Mesendoderm (in vitro differentiated cells): ENCODE data around the gene FGD4.
A peak's percentile ranks its signal among the peaks of the same experiment; 100 is the strongest.

Source experiments
- DNase-seq: peaks from one replicate; pipeline ENCODE4 v3.0.0; 2013
- H2AK5ac ChIP-seq: 2 replicates; pipeline ENCODE4 v1.6.1; 2013; ENCODE audit warnings: low read length, inconsistent platforms
- H2BK120ac ChIP-seq: 2 replicates; pipeline ENCODE4 v1.6.1; 2013; ENCODE audit warnings: low read depth, mild to moderate bottlenecking, low read length, moderate library complexity, mixed read lengths
- H2BK15ac ChIP-seq: replicated peaks from 2 replicates; pipeline ENCODE4 v1.6.1; 2013; ENCODE audit warnings: low read depth, mild to moderate bottlenecking, moderate library complexity
- H2BK5ac ChIP-seq: 2 replicates; pipeline ENCODE4 v1.6.1; 2013; ENCODE audit warnings: low read length, inconsistent platforms
- H3K18ac ChIP-seq: 2 replicates; pipeline ENCODE4 v1.6.1; 2013; ENCODE audit warnings: mild to moderate bottlenecking, low read length, mixed read lengths
- H3K23ac ChIP-seq: one replicate; pipeline ENCODE4 v1.6.1; 2013; ENCODE audit warnings: low read length
- H3K27ac ChIP-seq: 2 replicates; pipeline ENCODE4 v1.5.1; 2013; ENCODE audit warnings: low read depth, mild to moderate bottlenecking, inconsistent platforms, low read length, moderate library complexity
- H3K27me3 ChIP-seq: 2 replicates; pipeline ENCODE4 v1.6.1; 2013; ENCODE audit warnings: low read length, control low read depth, mild to moderate bottlenecking, inconsistent platforms; ENCODE audit not compliant: insufficient read depth, poor library complexity
- H3K36me3 ChIP-seq: 2 replicates; pipeline ENCODE4 v1.6.1; 2013; ENCODE audit warnings: low read length, inconsistent platforms; ENCODE audit not compliant: control insufficient read depth, insufficient read depth
- H3K4ac ChIP-seq: one replicate; pipeline ENCODE4 v1.6.1; 2013; ENCODE audit warnings: low read depth, mild to moderate bottlenecking, low read length, moderate library complexity
- H3K4me1 ChIP-seq: 2 replicates; pipeline ENCODE4 v1.6.1; 2013; ENCODE audit warnings: low read depth, low read length, inconsistent platforms; ENCODE audit not compliant: control insufficient read depth
- H3K4me2 ChIP-seq: 2 replicates; pipeline ENCODE4 v1.6.1; 2013; ENCODE audit warnings: low read length
- H3K4me3 ChIP-seq: 2 replicates; pipeline ENCODE4 v1.5.1; 2013; ENCODE audit warnings: mild to moderate bottlenecking, low read length
- H3K56ac ChIP-seq: one replicate; pipeline ENCODE4 v1.6.1; 2013; ENCODE audit warnings: low read length
- H3K79me1 ChIP-seq: 2 replicates; pipeline ENCODE4 v1.6.1; 2013; ENCODE audit warnings: low read length, inconsistent platforms
- H3K79me2 ChIP-seq: 2 replicates; pipeline ENCODE4 v1.6.1; 2013; ENCODE audit warnings: mild to moderate bottlenecking, low read length; ENCODE audit not compliant: control insufficient read depth, insufficient read depth
- H3K9ac ChIP-seq: 2 replicates; pipeline ENCODE4 v1.6.1; 2013; ENCODE audit warnings: low read length, inconsistent platforms
- H4K5ac ChIP-seq: one replicate; pipeline ENCODE4 v1.6.1; 2013; ENCODE audit warnings: low read length
- H4K8ac ChIP-seq: one replicate; pipeline ENCODE4 v1.6.1; 2013; ENCODE audit warnings: low read depth, mild to moderate bottlenecking, control low read depth, low read length, moderate library complexity
- WGBS: extraction: QIAGEN DNeasy Blood & Tissue Kit; methylation state at CpG from one replicate; pipeline ENCODE4 v1.1.7; 2013; ENCODE audit warnings: low lambda C conversion rate, missing lambda C conversion rate; ENCODE audit not compliant: insufficient coverage; ENCODE audit errors: extremely low coverage; 5-methylcytosine and 5-hydroxymethylcytosine counted together

Gene FGD4

DNA sequence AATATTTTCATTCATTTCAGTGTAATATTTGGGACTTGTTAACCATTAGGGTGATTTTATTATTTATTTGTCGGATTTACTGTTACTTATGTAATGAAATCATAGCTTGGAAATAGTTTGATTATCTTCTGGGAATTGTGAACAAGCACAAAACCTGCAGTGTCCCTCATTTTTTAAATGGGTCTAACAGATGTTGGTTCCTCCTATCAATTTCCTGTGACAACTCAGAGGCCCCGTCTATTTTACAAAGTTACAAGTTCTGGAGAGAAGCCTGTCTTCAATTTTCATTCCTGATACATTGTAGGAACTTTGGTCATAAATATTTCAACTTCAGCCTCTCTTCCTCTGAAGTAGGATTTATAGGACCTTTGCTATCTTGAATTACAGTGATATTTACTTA is 178.0 kb downstream of the FGD4 start:
- no peaks in the 10 kb centered on the region for H3K27me3 ChIP-seq
- H3K79me2 ChIP-seq = no peaks in the 10 kb centered on the region
- H3K23ac ChIP-seq = no peak overlapping the region
- H4K8ac ChIP-seq = no peak overlapping the region
- H4K5ac ChIP-seq = no peak overlapping the region
- H3K79me1 ChIP-seq = peaks cover 1% of the 10 kb centered on the region
- no peak overlapping the region for H3K4ac ChIP-seq
- H3K4me1 ChIP-seq = no peaks in the 10 kb centered on the region
- no peak overlapping the region for H3K4me3 ChIP-seq
- no peak for DNase-seq
- no peak overlapping the region for H3K56ac ChIP-seq
- no peak overlapping the region for H3K9ac ChIP-seq
- no peak overlapping the region for H2BK15ac ChIP-seq
- no CpG with 5 or more reads among the region's 2 CpGs for WGBS
- H3K27ac ChIP-seq = no peak overlapping the region
- no peak overlapping the region for H3K18ac ChIP-seq
- H2BK120ac ChIP-seq = no peak overlapping the region
- H2BK5ac ChIP-seq = no peak overlapping the region
- H3K4me2 ChIP-seq = no peak overlapping the region
- H2AK5ac ChIP-seq = no peak overlapping the region
- H3K36me3 ChIP-seq = peaks cover 3% of the 10 kb centered on the region

DNA sequence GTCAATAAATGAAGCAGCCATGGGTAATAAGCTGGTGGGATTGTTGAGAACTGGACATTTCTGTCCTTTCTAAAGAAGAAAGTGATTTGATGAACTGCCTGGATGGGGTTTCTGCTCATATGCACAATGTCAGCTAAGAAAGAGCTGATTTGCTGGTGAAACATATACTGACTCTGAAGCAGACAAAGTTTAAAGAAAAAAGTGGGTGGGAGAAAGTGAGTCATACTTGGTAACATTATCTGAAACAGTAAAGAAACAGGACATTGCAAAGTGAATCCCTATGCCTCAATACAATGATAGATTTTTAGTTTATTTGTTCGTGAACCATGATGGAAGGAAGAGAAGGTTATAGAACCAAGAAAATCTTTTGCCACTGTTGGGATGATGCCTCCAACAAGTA is 184.2 kb downstream of the FGD4 start:
- Histone ChIP-seq H3K4ac (no peak overlapping the region), H3K23ac (no peak overlapping the region), H2BK15ac (no peak overlapping the region), H3K4me2 (no peak overlapping the region), H3K27ac (no peak overlapping the region), H2BK5ac (no peak overlapping the region), H4K5ac (no peak overlapping the region), H2BK120ac (no peak overlapping the region), H2AK5ac (no peak overlapping the region), H3K56ac (no peak overlapping the region), H4K8ac (no peak overlapping the region), H3K4me3 (no peak overlapping the region), H3K36me3 (peaks cover 3% of the 10 kb centered on the region), H3K27me3 (no peaks in the 10 kb centered on the region), H3K79me1 (no peaks in the 10 kb centered on the region), H3K79me2 (no peaks in the 10 kb centered on the region), H3K18ac (no peak overlapping the region), H3K9ac (no peak overlapping the region), H3K4me1 (no peaks in the 10 kb centered on the region)
- no CpG with 5 or more reads among the region's 1 CpG for WGBS
- no peak for DNase-seq

DNA sequence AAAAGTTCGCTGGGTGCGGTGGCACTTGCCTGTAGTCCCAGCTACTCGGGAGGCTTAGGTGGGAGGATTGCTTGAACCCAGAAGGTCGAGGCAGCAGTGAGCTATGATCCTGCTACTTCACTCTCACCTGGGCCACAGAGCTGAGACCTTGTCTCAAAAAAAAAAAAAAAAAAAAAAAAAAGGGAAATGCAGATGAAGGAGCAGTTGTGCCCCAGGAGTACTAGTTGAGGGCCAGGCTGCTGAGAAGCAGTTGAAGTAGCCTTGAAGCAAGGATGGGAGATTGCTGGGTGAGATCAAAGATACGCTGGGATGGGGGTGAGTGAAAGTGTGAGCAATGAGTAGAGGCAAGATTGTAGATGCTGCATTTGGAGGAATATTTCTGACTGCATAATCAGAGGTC is 186.3 kb downstream of the FGD4 start:
- Histone ChIP-seq H3K9ac (no peak overlapping the region), H3K23ac (no peak overlapping the region), H2AK5ac (no peak overlapping the region), H3K18ac (no peak overlapping the region), H3K4me2 (no peak overlapping the region), H3K27ac (no peak overlapping the region), H3K4me3 (no peak overlapping the region), H3K79me2 (no peaks in the 10 kb centered on the region), H3K4me1 (no peaks in the 10 kb centered on the region), H3K36me3 (peaks cover 3% of the 10 kb centered on the region), H3K79me1 (no peaks in the 10 kb centered on the region), H2BK120ac (no peak overlapping the region), H3K4ac (no peak overlapping the region), H3K27me3 (no peaks in the 10 kb centered on the region), H3K56ac (peak overlapping the region; percentile 7), H2BK15ac (no peak overlapping the region), H2BK5ac (no peak overlapping the region), H4K5ac (no peak overlapping the region), H4K8ac (no peak overlapping the region)
- no CpG with 5 or more reads among the region's 5 CpGs for WGBS
- peak; percentile 19 for DNase-seq

DNA sequence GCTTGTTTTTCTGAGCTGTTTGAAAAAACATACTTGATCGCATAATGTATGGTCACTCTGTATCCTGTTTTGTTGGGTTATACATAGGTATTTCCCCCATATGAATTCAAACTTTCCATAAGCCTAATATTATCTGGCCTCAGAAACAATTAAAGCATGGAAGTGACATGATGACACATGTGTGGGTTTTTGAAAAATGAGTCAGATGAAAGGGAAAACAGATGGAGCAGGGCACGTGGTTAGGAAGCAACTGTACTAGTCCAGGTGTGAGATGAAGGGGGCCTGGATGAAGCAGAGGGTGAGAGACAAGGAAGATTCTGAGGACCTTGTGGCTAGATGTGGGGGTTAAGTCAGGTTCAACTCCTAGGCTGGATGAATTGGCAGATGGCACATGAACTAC is 187.0 kb downstream of the FGD4 start:
- Histone ChIP-seq H2AK5ac (no peak overlapping the region), H3K79me1 (no peaks in the 10 kb centered on the region), H3K4ac (no peak overlapping the region), H3K27ac (no peak overlapping the region), H2BK15ac (no peak overlapping the region), H3K56ac (no peak overlapping the region), H4K8ac (no peak overlapping the region), H3K79me2 (no peaks in the 10 kb centered on the region), H3K27me3 (no peaks in the 10 kb centered on the region), H3K4me2 (no peak overlapping the region), H3K9ac (no peak overlapping the region), H3K23ac (no peak overlapping the region), H3K4me1 (no peaks in the 10 kb centered on the region), H3K18ac (no peak overlapping the region), H2BK5ac (no peak overlapping the region), H2BK120ac (no peak overlapping the region), H3K4me3 (no peak overlapping the region), H4K5ac (no peak overlapping the region), H3K36me3 (peaks cover 3% of the 10 kb centered on the region)
- WGBS = no CpG with 5 or more reads among the region's 2 CpGs
- no peak for DNase-seq

DNA sequence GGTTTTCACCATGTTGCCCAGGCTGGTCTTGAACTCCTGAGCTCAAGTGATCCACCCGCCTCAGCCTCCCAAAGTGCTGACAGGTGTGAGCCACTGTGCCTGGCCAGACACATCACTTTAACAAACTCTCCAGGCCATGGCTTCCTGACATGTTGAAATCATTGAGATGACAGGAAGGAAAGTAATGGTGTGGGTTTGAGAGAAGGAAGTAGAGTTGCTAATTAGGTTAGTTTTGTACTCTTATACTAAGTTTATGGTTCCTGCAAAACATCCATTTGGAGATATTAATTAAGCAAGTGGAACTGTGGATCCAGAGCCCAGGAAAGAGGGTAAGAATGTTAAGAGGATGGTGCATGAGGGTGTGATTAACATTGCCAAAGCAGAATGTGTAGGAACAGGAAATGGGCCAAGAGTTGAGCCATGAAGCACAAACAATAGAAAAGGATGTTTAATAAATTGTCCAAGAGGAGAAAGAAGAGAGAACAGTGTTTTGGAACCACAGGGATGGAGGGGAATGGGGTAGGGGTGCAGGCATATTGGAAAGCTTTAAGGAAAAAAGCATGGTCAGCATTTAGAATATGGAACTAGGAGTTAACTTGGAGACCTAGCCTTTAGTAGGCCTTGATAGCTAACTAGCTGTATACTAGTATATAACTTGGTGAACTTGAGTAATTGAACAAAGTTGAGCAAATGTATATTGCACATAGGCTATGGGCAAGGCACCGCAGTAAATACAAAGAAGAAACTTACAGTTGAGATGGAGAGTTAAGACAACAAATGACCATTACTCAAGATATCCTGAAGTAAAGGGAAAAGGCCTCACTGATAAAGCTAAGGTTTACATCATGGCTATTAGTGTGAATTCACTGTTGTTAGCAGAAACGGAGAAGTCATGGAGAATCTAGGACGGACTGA is 188.5 kb downstream of the FGD4 start:
- Histone ChIP-seq H3K4ac (no peak overlapping the region), H3K23ac (no peak overlapping the region), H2BK5ac (no peak overlapping the region), H3K4me2 (no peak overlapping the region), H3K79me2 (no peaks in the 10 kb centered on the region), H3K27me3 (no peaks in the 10 kb centered on the region), H4K8ac (no peak overlapping the region), H3K36me3 (no peaks in the 10 kb centered on the region), H4K5ac (no peak overlapping the region), H2BK15ac (no peak overlapping the region), H3K79me1 (no peaks in the 10 kb centered on the region), H2AK5ac (no peak overlapping the region), H3K4me3 (no peak overlapping the region), H3K9ac (no peak overlapping the region), H3K18ac (no peak overlapping the region), H3K4me1 (no peaks in the 10 kb centered on the region), H2BK120ac (no peak overlapping the region), H3K27ac (no peak overlapping the region), H3K56ac (no peak overlapping the region)
- no peak for DNase-seq
- WGBS = no CpG with 5 or more reads among the region's 4 CpGs

DNA sequence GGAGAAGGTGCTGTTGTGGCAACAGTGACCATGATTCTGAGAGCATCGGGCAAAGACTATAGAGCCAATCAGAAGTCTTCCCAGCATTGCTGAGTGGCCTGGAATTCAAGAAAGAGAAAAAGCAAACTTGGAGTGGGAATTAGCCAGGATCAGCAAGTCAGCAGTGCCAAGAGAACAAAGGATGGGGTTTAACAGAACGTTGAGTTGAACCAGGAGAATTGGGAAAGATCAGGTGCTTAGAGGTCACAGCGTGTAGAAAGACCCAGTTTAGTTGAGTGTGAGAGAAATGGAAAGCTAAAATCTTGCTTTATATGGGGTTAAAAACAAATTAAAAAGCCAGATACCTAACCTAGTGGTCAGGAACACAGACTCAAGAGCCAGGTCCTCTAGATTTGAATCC is 189.2 kb downstream of the FGD4 start:
- Histone ChIP-seq H3K56ac (no peak overlapping the region), H4K8ac (no peak overlapping the region), H3K4me2 (no peak overlapping the region), H2BK5ac (no peak overlapping the region), H3K27me3 (no peaks in the 10 kb centered on the region), H2BK15ac (no peak overlapping the region), H3K79me1 (no peaks in the 10 kb centered on the region), H3K4ac (no peak overlapping the region), H3K23ac (no peak overlapping the region), H2AK5ac (no peak overlapping the region), H3K4me3 (no peak overlapping the region), H3K4me1 (no peaks in the 10 kb centered on the region), H3K79me2 (no peaks in the 10 kb centered on the region), H4K5ac (no peak overlapping the region), H3K9ac (no peak overlapping the region), H3K36me3 (no peaks in the 10 kb centered on the region), H3K18ac (no peak overlapping the region), H3K27ac (no peak overlapping the region), H2BK120ac (no peak overlapping the region)
- WGBS = no CpG with 5 or more reads among the region's 3 CpGs
- DNase-seq = no peak
